ENCODE measurements around the gene STAU1. TPM values are rescaled to one million over a fixed set of nuclear protein-coding genes. Genes with fewer than 3 reads are reported as not detected.
"Not testable (repeated sequence)": the region's sequence is repeated elsewhere in the genome, so short reads cannot be mapped to it uniquely, and the experiment has no call there.

The STAU1 gene
- total RNA-seq, 2 experiments from 2014 or later, result 56.6 to 60.5 TPM

DNA sequence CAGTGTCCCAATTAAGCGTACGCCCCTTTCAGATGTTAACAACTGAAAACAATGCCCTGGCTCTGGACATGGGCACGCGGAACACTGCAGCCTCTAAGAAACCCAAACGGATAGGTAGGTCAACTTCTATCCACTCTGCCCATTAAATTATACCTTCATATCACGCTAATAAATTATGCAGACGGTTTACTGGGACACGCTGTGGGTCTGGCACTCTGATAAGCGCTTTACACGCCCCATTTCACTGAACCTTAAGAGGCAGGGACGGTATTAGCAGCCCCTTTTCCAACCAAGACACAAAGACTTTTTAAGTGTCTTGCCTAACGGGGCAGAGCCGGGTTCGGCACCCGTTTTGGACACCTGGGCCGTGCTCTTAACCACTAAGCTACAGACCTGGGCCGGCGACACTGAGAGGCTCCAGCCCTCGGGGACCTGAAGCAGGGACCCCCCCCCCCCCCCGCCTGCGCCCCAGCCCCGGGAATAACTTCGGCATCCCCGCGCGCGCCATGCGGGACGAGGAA, 744 bp downstream of the STAU1 start:
- ChIA-PET POLR2A (interaction anchor here (0.8 to 3.3 kb wide), 10 partner anchors 8 to 141 kb away, joined by 3 to 29 read pairs (median 5); partner anchors contain the start of genes CSE1L, DDX27 and ZNFX1), CTCF (interaction anchor here (0.7 to 5.4 kb wide), 7 partner anchors 9 to 366 kb away, joined by 3 to 32 read pairs (median 3); partner anchors contain the start of gene DDX27)
- H3K27me3 Mint-ChIP-seq, result peaks cover 7% of the 10 kb centered on the region
- DNase-seq, result no peak
- peaks cover 27% of the 10 kb centered on the region for H3K36me3 Mint-ChIP-seq (ENCODE audit: low read depth)
- peak overlapping the region; percentile 81 for H3K27ac Mint-ChIP-seq
- peak overlapping the region; percentile 90 for H3K4me3 Mint-ChIP-seq
- H3K9me3 Mint-ChIP-seq, result no peaks in the 10 kb centered on the region
- H3K4me1 Mint-ChIP-seq, result peaks cover 43% of the 10 kb centered on the region

DNA sequence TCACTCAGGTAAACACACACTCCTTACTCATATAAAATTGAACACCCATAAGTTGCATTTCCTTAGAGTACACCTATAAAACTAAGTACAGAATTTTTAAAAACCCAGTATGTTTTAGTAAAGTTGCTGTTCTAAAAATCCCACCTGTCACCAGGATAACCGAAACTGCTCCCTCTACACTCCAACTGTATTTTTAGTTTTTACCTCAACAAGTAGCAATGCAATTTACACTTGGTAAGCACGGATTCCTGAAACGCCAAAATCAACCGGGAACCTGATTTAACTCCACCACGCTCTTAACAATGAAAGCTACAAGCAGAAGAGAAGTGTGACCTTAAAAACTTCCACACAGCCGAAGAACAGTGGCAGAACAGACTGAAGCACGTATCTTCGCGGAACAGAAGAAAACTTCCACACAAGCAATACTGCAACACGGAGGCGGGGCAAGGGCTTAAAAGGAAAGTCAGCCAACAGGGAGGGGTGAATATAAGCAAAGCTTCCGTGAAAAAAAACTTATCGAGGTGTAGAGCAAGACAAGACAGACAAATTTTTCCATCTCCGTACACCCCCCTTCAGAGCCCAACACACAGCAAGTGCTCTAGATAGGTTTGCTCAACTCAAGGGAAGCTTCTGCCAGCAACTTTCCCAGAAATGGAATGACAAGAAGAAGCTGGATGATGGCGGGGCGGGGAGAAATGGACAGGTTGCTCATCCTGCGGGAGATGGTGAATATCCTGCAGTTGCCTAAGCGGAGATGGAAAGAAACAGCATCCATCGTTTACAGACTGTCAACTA, 1.4 kb downstream of the STAU1 start:
- Mint-ChIP-seq H3K27me3 (peaks cover 7% of the 10 kb centered on the region), H3K4me3 (peak overlapping the region; percentile 90), H3K36me3 (ENCODE audit: low read depth) (peaks cover 27% of the 10 kb centered on the region), H3K4me1 (peaks cover 48% of the 10 kb centered on the region), H3K9me3 (no peaks in the 10 kb centered on the region), H3K27ac (peak overlapping the region; percentile 81)
- peak; percentile 73 for DNase-seq
- CTCF ChIA-PET, result interaction anchor here (1.1 to 5.4 kb wide), 4 partner anchors 10 to 54 kb away, joined by 3 to 32 read pairs (median 3); partner anchors contain the start of gene DDX27
- POLR2A ChIA-PET, result interaction anchor here (0.8 to 3.3 kb wide), 6 partner anchors 13 to 140 kb away, joined by 3 to 29 read pairs (median 6); partner anchors contain the start of gene DDX27

DNA sequence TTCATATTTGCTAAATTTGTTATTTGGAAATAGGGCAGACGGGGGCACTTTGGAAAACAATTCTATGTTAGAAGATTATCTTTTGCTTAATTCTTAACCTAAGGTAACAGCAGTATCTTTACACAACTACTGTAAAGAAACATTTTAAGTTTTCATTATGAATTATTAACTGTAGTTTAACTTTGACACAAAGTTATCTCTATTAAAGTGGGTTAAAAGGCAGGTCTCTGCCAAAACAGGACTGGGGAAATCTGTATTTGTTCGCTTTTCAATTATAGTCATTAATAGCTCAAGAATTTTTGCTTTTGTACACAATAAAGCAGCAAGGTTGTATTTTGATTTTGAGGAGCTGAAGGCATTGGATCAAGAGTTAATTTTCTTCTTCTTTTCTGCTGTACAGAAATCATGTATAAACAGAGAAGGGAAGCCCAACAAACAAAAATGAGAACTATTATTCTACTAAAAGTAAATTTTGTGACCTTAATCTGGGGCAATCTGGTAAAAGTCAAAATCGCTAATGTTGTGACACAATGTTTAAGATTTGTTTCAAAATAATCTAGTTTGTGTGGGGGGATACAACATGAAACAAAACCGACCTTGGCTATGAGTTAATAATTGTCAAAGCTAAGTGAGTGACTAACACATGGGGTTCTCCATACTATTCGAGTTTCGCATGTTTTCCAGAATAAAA, 2.9 kb downstream of the STAU1 start:
- CTCF ChIA-PET, result interaction anchor here (2.1 to 5.4 kb wide), 3 partner anchors 18 to 52 kb away, joined by 4 to 32 read pairs (median 7); no protein-coding TSS in a partner anchor
- peak overlapping the region; percentile 47 for H3K4me3 Mint-ChIP-seq
- H3K27me3 Mint-ChIP-seq, result peaks cover 2% of the 10 kb centered on the region
- peaks cover 57% of the 10 kb centered on the region for H3K4me1 Mint-ChIP-seq
- H3K36me3 Mint-ChIP-seq (ENCODE audit: low read depth), result peaks cover 27% of the 10 kb centered on the region
- POLR2A ChIA-PET, result interaction anchor here (0.8 to 3.3 kb wide), 5 partner anchors 18 to 139 kb away, joined by 3 to 29 read pairs (median 4); partner anchors contain the start of genes CSE1L and DDX27
- H3K27ac Mint-ChIP-seq, result no peak overlapping the region
- H3K9me3 Mint-ChIP-seq, result no peaks in the 10 kb centered on the region
- DNase-seq, result no peak

DNA sequence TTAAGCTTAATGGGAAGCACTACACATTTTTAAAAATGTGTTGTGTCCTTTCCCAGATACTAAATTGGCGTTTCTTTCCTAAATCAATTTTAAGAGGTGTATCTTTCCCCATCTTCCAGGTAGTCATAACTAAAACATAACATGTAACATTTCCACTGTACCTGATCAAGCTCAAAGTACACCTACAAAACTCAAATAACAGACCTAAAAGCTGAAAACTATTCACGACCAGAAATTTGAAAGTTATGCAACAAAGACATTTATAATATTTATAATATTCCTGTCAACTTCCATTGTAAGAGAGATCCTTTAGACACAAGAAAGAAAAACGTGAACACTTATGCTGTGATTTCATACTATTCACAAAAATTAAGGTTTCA, 3.5 kb downstream of the STAU1 start:
- CTCF ChIA-PET, result interaction anchor here (2.1 to 5.4 kb wide), 3 partner anchors 17 to 52 kb away, joined by 4 to 32 read pairs (median 7); no protein-coding TSS in a partner anchor
- H3K4me3 Mint-ChIP-seq, result no peak overlapping the region

DNA sequence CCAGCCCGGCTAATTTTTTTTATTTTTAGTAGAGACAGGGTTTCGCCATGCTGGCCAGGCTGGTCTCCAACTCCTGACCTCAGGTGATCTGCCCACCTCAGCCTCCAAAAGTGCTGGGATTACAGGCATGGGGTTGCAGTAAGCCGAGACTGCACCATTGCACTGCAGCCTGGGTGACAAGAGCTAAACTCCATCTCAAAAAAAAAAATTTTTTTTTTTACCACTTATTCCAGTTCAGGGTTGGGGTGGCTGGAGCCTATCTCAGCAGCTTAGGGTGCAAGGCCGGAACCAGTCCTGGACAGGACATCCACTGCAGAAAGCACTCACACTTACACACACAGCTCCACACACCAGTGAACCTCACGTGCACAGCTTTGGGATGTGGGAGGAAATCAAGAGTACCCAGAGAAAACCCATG, 4.0 kb downstream of the STAU1 start:
- H3K4me3 Mint-ChIP-seq, H3K27ac Mint-ChIP-seq, DNase-seq, H3K9me3 Mint-ChIP-seq, H3K27me3 Mint-ChIP-seq: not testable (repeated sequence)
- ChIA-PET CTCF (interaction anchor here (2.1 to 5.4 kb wide), 3 partner anchors 17 to 51 kb away, joined by 4 to 32 read pairs (median 7); no protein-coding TSS in a partner anchor), POLR2A (interaction anchor here (0.8 to 2.9 kb wide), 6 partner anchors 17 to 138 kb away, joined by 3 to 11 read pairs (median 4); partner anchors contain the start of genes CSE1L and DDX27)
- Mint-ChIP-seq H3K36me3 (ENCODE audit: low read depth) (peaks cover 27% of the 10 kb centered on the region), H3K4me1 (peaks cover 65% of the 10 kb centered on the region)

More for the DNA sequence above, 3.5 kb downstream of the STAU1 start:
- Mint-ChIP-seq H3K9me3 (no peaks in the 10 kb centered on the region), H3K27me3 (peaks cover under 1% of the 10 kb centered on the region), H3K27ac (no peak overlapping the region), H3K36me3 (ENCODE audit: low read depth) (peaks cover 27% of the 10 kb centered on the region), H3K4me1 (peaks cover 61% of the 10 kb centered on the region)
- POLR2A ChIA-PET, result interaction anchor here (0.8 to 2.9 kb wide), 6 partner anchors 17 to 138 kb away, joined by 3 to 11 read pairs (median 4); partner anchors contain the start of genes CSE1L and DDX27
- no peak for DNase-seq

DNA sequence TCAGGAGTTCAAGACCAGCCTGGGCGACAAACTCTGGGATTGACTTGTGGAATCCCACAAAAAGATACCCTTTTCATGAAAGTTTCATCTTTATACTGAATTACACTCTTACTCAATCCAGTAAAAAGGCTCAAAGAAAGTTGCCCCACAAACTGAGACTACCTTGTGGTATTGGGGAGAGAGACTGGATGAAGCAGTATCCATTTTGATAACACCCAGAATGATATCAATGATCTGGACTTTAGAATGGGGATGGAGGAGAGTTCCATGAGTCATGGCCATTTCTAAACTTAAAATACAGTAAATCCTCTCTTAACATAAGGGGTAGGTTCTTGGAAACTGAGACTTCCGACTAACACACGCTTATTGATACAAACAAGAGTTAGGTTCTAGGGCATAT, 4.7 kb downstream of the STAU1 start:
- CTCF ChIA-PET, result interaction anchor here (1.0 to 5.4 kb wide), 5 partner anchors 10 to 53 kb away, joined by 3 to 32 read pairs (median 5); no protein-coding TSS in a partner anchor
- Mint-ChIP-seq H3K4me1 (peaks cover 62% of the 10 kb centered on the region), H3K27me3 (no peaks in the 10 kb centered on the region), H3K27ac (no peak overlapping the region), H3K36me3 (ENCODE audit: low read depth) (peaks cover 27% of the 10 kb centered on the region), H3K9me3 (no peaks in the 10 kb centered on the region), H3K4me3 (no peak overlapping the region)
- no peak for DNase-seq
- POLR2A ChIA-PET, result interaction anchor here (1.0 to 2.9 kb wide), 3 partner anchors 16 to 137 kb away, joined by 4 to 11 read pairs (median 4); partner anchors contain the start of gene DDX27

DNA sequence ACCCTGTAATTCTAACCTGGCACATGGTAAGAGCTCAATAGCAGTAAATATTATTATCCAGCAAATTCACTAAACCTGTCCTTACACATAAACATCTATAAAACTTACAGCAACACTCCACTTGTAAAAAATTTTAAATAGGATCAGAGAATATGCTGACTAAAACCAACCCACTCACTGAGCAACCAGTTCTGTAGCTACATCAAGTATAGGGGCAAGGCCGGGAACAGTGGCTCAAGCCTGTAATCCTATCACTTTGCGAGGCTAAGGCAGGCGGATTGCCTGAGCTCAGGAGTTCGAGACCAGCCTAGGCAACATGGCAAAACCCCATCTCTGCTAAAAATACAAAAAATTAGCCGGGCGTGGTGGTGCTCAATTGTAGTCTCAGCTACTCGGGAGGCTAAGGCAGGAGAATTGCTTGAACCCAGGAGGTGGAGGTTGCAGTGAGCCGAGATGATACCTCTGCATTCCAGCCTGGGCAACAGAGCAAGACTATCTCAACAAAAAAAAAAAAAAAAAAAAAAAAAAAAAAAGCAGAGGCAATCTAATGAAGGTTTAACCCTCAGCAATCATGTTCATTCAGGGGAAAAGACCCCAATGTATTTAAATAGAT, 6.8 kb downstream of the STAU1 start:
- Mint-ChIP-seq H3K4me3 (no peak overlapping the region), H3K27me3 (no peaks in the 10 kb centered on the region), H3K27ac (no peak overlapping the region), H3K36me3 (ENCODE audit: low read depth) (peaks cover 34% of the 10 kb centered on the region), H3K4me1 (peaks cover 57% of the 10 kb centered on the region), H3K9me3 (no peaks in the 10 kb centered on the region)
- no peak for DNase-seq
- POLR2A ChIA-PET, result interaction anchor here (1.1 to 2.9 kb wide), 4 partner anchors 8 to 135 kb away, joined by 4 to 19 read pairs (median 6); partner anchors contain the start of gene CSE1L
- CTCF ChIA-PET, result interaction anchor here (1.2 to 2.8 kb wide), 4 partner anchors 22 to 48 kb away, joined by 3 to 17 read pairs (median 7); partner anchors contain the start of gene DDX27

DNA sequence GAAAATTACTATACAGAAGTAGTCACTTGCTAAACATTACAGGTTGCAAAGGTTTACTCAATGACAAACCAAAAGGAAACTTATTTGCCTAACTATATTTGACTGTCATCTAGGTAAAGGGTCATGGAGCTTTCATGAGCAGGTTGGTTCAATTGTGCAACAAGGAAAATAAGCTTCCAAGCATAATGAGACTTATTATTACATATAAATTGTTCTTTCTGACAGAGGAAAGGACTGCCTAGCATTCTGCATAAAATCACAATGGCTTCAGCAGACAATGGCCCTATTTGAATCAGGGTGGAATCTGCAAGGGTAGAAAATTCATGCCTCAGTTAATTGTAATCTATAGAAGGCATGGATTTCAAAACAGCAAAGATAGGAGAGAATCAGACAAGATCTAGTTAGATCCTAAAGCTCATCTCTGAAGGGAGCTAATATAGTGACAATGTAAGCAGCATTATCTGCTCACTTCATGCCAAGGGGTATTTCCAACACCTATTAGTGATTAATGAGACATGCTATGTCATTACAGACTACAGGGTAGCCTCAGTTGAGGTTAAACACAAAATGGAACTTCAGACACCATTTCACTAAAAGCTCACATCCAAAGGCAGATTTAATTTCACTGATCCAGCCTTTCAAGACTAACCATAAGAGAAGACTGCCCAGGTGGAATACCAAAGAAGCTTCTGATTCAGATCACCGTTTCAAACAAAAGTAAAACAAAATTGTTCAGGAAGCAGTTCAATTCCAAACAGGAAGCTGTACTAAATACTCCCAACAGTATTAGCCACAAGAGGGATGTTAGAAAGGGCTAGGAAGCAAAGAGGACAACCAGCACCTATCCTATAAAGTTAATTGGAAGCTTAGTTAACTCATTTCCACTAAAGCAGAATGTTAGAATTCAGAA, 8.5 kb downstream of the STAU1 start:
- Mint-ChIP-seq H3K27me3 (no peaks in the 10 kb centered on the region), H3K4me1 (peaks cover 43% of the 10 kb centered on the region), H3K27ac (no peak overlapping the region), H3K4me3 (no peak overlapping the region), H3K36me3 (ENCODE audit: low read depth) (peaks cover 26% of the 10 kb centered on the region), H3K9me3 (no peaks in the 10 kb centered on the region)
- no peak for DNase-seq
- CTCF ChIA-PET, result interaction anchor here (0.7 to 2.8 kb wide), 5 partner anchors 12 to 79 kb away, joined by 3 to 17 read pairs (median 5); no protein-coding TSS in a partner anchor
- POLR2A ChIA-PET, result interaction anchor here (0.6 to 2.9 kb wide), 7 partner anchors 8 to 231 kb away, joined by 3 to 19 read pairs (median 4); partner anchors contain the start of genes CSE1L, DDX27 and STAU1

DNA sequence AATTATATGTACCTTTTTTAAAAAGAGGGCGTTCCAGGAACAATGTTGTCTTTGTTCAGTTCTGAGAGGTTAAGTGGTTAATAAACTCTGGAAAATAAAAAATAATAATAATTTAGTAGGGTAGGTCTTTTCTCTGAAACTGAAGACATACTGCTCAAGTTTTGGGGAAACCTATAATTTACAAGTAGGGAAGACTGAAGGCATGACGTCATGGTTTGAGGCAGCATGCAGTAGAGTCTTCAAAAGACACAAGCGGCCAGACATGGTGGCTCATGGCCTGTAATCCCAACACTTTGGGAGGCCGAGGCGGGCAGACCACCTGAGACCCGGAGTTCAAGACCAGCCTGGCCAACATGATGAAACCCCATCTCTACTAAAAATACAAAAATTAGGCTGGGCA, 14.0 kb downstream of the STAU1 start:
- CTCF ChIA-PET, result interaction anchor here (1.2 kb wide), 2 partner anchors 9 to 43 kb away, joined by 3 read pairs; no protein-coding TSS in a partner anchor
- no peak for DNase-seq
- no peaks in the 10 kb centered on the region for H3K9me3 Mint-ChIP-seq
- no peak overlapping the region for H3K4me3 Mint-ChIP-seq
- no peak overlapping the region for H3K27ac Mint-ChIP-seq
- H3K36me3 Mint-ChIP-seq (ENCODE audit: low read depth), result peaks cover 42% of the 10 kb centered on the region
- H3K4me1 Mint-ChIP-seq, result peaks cover 30% of the 10 kb centered on the region
- H3K27me3 Mint-ChIP-seq, result no peaks in the 10 kb centered on the region
- POLR2A ChIA-PET, result no interaction called here

DNA sequence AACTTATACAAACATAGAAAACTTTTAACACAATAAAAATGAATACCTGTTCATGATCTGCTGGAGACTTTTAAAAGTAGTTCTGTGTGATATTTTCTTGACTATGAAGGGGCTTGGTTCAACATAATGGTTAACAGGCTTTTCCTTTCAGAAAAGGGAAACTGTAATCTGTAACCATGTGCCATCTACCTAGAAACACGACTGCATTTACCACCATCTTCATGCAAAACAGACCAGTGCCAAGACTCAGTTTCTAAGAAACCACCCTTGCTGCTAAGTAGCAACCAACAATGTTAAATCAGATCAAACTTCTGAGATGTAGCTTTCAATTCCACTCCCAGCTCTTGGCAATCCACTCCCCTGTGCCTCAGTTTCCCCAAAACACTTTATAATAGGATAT, 15.7 kb downstream of the STAU1 start:
- Mint-ChIP-seq H3K27ac (no peak overlapping the region), H3K27me3 (no peaks in the 10 kb centered on the region), H3K36me3 (ENCODE audit: low read depth) (peaks cover 35% of the 10 kb centered on the region), H3K4me3 (no peak overlapping the region), H3K4me1 (peaks cover 44% of the 10 kb centered on the region), H3K9me3 (no peaks in the 10 kb centered on the region)
- DNase-seq, result no peak
- ChIA-PET POLR2A (interaction anchor here (1.0 kb wide), 1 partner anchor 9 kb away, joined by 4 read pairs; no protein-coding TSS in a partner anchor), CTCF (no interaction called here)

DNA sequence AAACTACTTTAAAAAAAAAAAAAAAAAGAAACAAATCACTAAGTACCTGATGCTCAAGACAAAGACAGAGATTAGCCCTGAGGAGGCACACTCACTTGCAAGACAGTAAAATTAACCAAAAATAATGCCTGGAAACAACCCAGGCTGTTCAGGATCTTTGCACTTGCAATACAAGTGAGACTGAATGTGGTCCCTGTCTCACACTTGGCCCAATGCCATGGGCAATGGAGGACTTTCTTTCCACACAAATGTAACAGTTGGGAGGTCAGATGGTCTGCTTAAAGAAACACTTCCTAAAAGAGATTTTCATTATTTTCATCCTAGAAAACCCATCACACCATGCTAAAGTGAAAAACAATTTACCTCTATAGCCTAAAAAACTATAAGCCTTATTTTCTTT, 16.2 kb downstream of the STAU1 start:
- Mint-ChIP-seq H3K4me1 (peaks cover 49% of the 10 kb centered on the region), H3K4me3 (no peak overlapping the region), H3K27me3 (no peaks in the 10 kb centered on the region), H3K36me3 (ENCODE audit: low read depth) (peaks cover 34% of the 10 kb centered on the region), H3K9me3 (no peaks in the 10 kb centered on the region), H3K27ac (no peak overlapping the region)
- DNase-seq, result no peak
- ChIA-PET POLR2A (no interaction called here), CTCF (interaction anchor here (0.6 kb wide), 1 partner anchor 64 kb away, joined by 3 read pairs; no protein-coding TSS in a partner anchor)
